ENCODE data around the gene BGLAP. TPM values are rescaled to one million over a fixed set of nuclear protein-coding genes. Genes with fewer than 3 reads are reported as not detected.
A peak's percentile ranks its signal among the peaks of the same experiment; 100 is the strongest.
"Not testable (repeated sequence)": the region's sequence is repeated elsewhere in the genome, so short reads cannot be mapped to it uniquely, and the experiment has no call there.

BGLAP gene
- total RNA-seq, 1 donor from 2014 or later = not detected

GRCh38 chr1:156211243-156211642 is 30.7 kb upstream of the BGLAP start:
- Mint-ChIP-seq H3K36me3 (ENCODE audit: unreplicated experiment) (no peaks in the 10 kb centered on the region), H3K4me1 (ENCODE audit: low read depth, unreplicated experiment) (peaks cover 7% of the 10 kb centered on the region), H3K27ac (ENCODE audit: unreplicated experiment) (no peak overlapping the region), H3K9me3 (ENCODE audit: unreplicated experiment) (peaks cover 14% of the 10 kb centered on the region), H3K27me3 (ENCODE audit: unreplicated experiment) (peaks cover 10% of the 10 kb centered on the region), H3K4me3 (ENCODE audit: unreplicated experiment) (peak overlapping the region; percentile 95)
- no peak for DNase-seq
- no peak for TF ChIP-seq CTCF (IDR thresholded peaks at IDR 0.05; ENCODE audit: partially characterized antibody, unreplicated experiment)

- Mint-ChIP-seq H3K9me3 (ENCODE audit: unreplicated experiment) (peaks cover 14% of the 10 kb centered on the region), H3K4me1 (ENCODE audit: low read depth, unreplicated experiment) (peaks cover 7% of the 10 kb centered on the region), H3K4me3 (ENCODE audit: unreplicated experiment) (peak overlapping the region; percentile 95), H3K27me3 (ENCODE audit: unreplicated experiment) (peaks cover 10% of the 10 kb centered on the region), H3K36me3 (ENCODE audit: unreplicated experiment) (no peaks in the 10 kb centered on the region), H3K27ac (ENCODE audit: unreplicated experiment) (peak overlapping the region; percentile 96)
- no peak for TF ChIP-seq CTCF (IDR thresholded peaks at IDR 0.05; ENCODE audit: partially characterized antibody, unreplicated experiment)
- no peak for DNase-seq
These were observed 29.9 kb upstream of the BGLAP start for GRCh38 chr1:156212130-156212529.

GRCh38 chr1:156212833-156213643 is 28.9 kb upstream of the BGLAP start, which contains the start of gene PMF1:
Gene PMF1 (plus strand): TSS chr1:156213007. CDS start chr1:156213016, 9 bp downstream.
- peak within 1 kb of the TSS; percentile 96 for H3K27ac Mint-ChIP-seq (ENCODE audit: unreplicated experiment)
- peaks cover 14% of the 10 kb centered on the region for H3K9me3 Mint-ChIP-seq (ENCODE audit: unreplicated experiment)
- peak within 1 kb of the TSS; percentile 95 for H3K4me3 Mint-ChIP-seq (ENCODE audit: unreplicated experiment)
- H3K36me3 Mint-ChIP-seq (ENCODE audit: unreplicated experiment) = no peaks in the 10 kb centered on the region
- no peak for TF ChIP-seq CTCF (IDR thresholded peaks at IDR 0.05; ENCODE audit: partially characterized antibody, unreplicated experiment)
- peaks cover 10% of the 10 kb centered on the region for H3K27me3 Mint-ChIP-seq (ENCODE audit: unreplicated experiment)
- peaks cover 7% of the 10 kb centered on the region for H3K4me1 Mint-ChIP-seq (ENCODE audit: low read depth, unreplicated experiment)
- peak; percentile 98 for DNase-seq

- Mint-ChIP-seq H3K36me3 (ENCODE audit: unreplicated experiment) (no peaks in the 10 kb centered on the region), H3K4me3 (ENCODE audit: unreplicated experiment) (peak overlapping the region; percentile 95), H3K27ac (ENCODE audit: unreplicated experiment) (peak overlapping the region; percentile 96), H3K9me3 (ENCODE audit: unreplicated experiment) (peaks cover 14% of the 10 kb centered on the region), H3K27me3 (ENCODE audit: unreplicated experiment) (peaks cover 10% of the 10 kb centered on the region), H3K4me1 (ENCODE audit: low read depth, unreplicated experiment) (peaks cover 7% of the 10 kb centered on the region)
- TF ChIP-seq CTCF (IDR thresholded peaks at IDR 0.05; ENCODE audit: partially characterized antibody, unreplicated experiment) = no peak
- DNase-seq = no peak
These were observed 28.4 kb upstream of the BGLAP start for GRCh38 chr1:156213644-156213966.

- Mint-ChIP-seq H3K27ac (ENCODE audit: unreplicated experiment) (peak overlapping the region; percentile 88), H3K4me3 (ENCODE audit: unreplicated experiment) (peak overlapping the region; percentile 88), H3K4me1 (ENCODE audit: low read depth, unreplicated experiment) (peaks cover 7% of the 10 kb centered on the region), H3K36me3 (ENCODE audit: unreplicated experiment) (no peaks in the 10 kb centered on the region), H3K9me3 (ENCODE audit: unreplicated experiment) (peaks cover 14% of the 10 kb centered on the region), H3K27me3 (ENCODE audit: unreplicated experiment) (peaks cover 10% of the 10 kb centered on the region)
- no peak for TF ChIP-seq CTCF (IDR thresholded peaks at IDR 0.05; ENCODE audit: partially characterized antibody, unreplicated experiment)
- DNase-seq = no peak
These were observed 27.8 kb upstream of the BGLAP start for GRCh38 chr1:156214024-156214748.

- H3K27ac Mint-ChIP-seq (ENCODE audit: unreplicated experiment); H3K4me1 Mint-ChIP-seq (ENCODE audit: low read depth, unreplicated experiment); H3K27me3 Mint-ChIP-seq (ENCODE audit: unreplicated experiment); DNase-seq; H3K4me3 Mint-ChIP-seq (ENCODE audit: unreplicated experiment); H3K36me3 Mint-ChIP-seq (ENCODE audit: unreplicated experiment): not testable (repeated sequence)
- peaks cover 18% of the 10 kb centered on the region for H3K9me3 Mint-ChIP-seq (ENCODE audit: unreplicated experiment)
These were observed 25.5 kb upstream of the BGLAP start for GRCh38 chr1:156216361-156217086.

All from glutamatergic neuron (in vitro differentiated cells).